ENCODE results near the gene THOC2.
"Not testable (repeated sequence)": the region's sequence is repeated elsewhere in the genome, so short reads cannot be mapped to it uniquely, and the experiment has no call there.

The THOC2 gene

GRCh38 chrX:123732670-123733363 is at the start of gene THOC2:
Gene THOC2 (minus strand): TSS chrX:123733052. CDS start chrX:123733022, 30 bp downstream.
- peak; percentile 77 for DNase-seq

DNA sequence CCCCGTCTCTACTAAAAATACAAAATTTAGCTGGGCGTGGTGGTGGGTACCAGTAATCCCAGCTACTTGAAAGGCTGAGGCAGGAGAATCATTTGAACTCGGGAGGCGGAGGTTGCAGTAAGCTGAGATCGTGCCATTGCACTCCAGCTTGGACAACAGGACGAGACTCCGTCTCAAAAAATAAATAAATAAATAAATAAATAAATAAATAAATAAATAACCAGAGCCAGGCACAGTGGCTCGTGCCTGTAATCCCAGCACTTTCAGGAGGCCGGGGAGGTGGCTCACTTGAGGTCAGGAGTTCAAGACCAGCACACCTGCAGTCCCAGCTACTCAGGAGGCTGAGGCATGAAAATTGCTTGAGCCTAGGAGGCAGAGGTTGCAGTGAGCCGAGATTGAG is 48.9 kb upstream of the THOC2 start:
- DNase-seq, result not testable (repeated sequence)

- DNase-seq, result no peak
Measured at GRCh38 chrX:123779908-123780396, 47.1 kb upstream of the THOC2 start.

DNA sequence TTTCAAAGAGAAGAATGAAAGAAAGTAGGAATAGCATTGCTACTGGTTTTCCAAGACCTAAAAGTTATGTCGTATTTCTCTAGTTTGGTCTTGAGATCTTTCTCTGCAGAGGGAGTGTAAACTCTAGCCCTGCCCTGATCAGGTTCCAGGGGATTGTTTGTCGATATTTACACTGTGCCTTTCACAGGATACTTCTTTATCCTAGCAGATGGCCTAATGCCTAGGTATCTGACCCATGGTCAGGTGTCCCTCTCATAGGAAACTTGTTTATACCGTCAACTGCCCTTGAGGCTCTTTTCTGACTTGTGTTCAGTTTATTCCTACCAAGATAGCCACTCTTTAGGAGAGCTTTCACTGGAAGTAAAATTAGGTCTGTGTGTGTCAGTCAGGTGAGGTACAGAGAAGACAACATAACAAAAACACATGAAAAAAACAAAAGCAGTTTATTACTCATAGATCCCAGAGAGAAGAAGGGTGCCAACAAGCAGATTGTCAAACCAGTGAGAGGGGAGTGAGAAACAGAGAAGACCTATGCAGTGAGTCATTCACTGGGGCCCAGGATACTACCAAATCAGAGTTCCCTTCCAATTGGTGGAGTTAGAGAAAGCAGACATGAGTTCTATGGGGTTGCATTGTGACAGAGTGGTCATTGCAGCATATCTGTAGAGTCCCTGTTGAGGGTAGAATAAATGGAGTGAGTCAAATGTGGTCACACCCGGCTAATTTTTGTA is 40.6 kb upstream of the THOC2 start:
- DNase-seq, result no peak

DNA sequence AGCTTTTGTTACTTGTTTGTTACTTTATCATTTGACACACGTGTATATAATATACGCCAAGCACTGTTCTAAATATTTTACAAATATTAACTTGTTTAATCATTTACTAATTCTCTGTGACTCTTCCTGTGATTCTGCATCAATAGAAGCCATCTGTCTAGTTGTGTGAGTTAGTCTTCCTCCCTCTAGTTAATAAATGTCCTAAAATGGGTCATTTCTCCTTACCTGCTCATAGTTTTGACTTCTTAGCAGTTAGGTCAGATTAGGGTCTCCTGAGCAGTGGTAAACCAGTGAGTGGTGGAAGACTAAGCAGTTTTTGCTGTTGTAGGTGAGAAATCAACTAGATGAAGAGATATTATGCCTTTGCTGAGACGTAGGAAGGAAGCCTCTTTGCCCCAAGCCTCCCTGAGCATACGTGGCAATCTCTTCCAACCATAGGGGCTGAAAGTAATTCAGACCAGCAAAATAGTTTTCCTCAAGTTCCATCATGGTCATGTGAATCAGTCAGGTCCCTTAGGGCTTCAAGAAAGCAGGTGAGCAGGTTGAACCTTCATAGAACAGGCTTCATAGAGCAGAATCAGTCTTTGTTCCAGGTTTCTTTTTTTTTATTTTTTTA is 38.7 kb upstream of the THOC2 start:
- DNase-seq, result no peak

- peak; percentile 41 for DNase-seq
Measured at GRCh38 chrX:123764967-123765871, 32.4 kb upstream of the THOC2 start.

DNA sequence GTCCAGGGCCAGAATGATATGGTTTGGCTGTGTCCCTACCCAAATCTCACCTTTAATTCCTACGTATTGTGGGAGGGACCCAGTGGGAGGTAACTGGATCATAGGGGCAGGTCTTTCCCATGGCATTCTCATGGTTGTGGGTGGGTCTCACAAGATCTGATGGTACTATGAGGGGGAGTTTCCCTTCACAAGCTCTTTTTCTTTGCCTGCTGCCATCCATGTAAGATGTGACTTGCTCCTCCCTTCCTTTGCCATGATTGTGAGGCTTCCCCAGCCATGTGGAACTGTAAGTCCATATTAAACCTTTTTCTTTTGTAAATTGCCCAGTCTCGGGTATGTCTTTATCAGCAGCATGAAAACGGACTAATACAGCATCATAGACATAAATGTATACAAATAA is 27.0 kb upstream of the THOC2 start:
- DNase-seq, result not testable (repeated sequence)

DNA sequence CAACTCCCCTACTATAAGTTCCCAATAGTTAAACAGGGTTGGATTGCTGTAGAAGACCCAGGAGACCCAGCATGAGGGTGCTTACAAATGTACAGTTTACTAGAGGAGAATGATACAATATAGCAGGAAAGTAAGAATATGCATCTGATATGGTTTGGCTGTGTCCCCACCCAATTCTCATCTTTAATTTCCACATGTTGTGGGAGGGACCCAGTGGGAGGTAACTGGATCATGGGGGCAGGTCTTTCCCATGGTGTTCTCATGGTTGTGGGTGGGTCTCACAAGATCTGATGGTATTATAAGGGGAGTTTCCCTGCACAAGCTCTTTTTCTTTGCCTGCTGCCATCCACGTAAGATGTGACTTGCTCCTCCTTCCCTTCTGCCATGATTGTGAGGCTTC is 24.9 kb upstream of the THOC2 start:
- DNase-seq, result not testable (repeated sequence)

DNA sequence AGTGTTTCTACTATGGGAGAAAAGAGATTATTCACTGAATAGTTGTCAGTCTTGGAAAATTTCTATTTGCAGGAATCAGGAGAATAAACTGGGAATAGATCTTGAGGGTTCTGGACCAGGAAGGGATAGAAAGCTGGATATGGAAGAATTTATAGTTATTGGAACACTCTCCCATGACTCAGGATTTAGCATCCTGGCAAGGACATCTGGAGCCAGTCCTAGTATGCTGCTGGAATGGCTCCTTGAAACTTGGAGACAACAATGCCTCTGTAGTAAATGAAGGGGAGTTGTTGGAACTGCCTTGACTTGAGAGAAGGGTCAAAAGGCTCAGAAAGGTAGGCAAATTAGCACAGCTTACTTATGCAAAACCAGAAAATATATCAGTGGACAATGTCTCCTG is 23.5 kb upstream of the THOC2 start:
- DNase-seq, result no peak

DNA sequence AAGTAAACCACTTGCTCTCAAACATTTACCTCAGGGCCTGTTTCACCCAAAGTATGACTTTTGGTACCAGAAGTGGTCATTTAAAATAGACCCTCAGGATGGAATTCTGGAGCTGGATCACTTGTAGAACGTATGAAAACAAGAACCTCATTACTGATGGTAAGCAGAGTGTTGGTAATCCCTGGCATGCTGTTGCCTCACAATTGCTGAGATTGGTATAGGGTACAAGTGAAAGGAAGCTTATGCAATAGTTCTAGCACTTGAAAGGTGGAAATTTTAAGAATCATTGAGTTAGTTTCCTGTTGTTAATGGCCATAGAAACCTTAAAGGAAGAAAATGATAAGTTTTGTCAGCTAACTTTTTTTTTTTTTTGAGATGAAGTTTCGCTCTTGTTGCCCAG is 22.3 kb upstream of the THOC2 start:
- no peak for DNase-seq

DNA sequence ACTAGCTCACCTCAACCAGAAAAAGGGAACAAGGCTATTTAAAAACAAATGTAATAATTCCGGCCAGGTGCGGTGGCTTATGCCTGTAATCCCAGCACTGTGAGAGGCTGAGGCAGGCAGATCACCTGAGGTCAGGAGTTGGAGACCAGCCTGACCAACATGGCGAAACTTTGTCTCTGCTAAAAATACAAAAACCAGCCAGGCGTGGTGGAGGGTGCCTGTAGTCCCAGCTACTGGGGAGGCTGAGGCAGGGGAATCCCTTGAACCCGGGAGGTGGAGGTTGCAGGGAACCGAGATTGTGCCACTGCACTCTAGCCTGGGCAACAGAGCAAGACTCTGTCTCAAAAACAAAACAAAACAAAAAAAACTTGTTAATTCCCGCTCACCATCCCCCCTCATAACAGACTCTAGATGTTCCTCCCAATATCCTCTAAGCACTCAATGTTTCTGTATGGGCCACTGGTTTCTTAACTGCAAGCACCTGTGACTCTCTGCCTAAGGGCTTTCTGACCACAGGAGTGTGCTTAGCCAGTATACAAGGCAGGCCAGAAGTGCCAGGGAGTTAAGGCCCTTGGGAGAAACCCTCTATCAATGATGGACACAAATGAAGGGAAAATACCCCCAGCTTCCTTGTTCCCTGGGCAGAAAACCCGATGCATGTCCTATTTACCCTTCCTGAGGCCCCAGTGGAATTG is 21.0 kb upstream of the THOC2 start:
- no peak for DNase-seq

- DNase-seq, result no peak
Measured at GRCh38 chrX:123749643-123750042, 16.8 kb upstream of the THOC2 start.

DNA sequence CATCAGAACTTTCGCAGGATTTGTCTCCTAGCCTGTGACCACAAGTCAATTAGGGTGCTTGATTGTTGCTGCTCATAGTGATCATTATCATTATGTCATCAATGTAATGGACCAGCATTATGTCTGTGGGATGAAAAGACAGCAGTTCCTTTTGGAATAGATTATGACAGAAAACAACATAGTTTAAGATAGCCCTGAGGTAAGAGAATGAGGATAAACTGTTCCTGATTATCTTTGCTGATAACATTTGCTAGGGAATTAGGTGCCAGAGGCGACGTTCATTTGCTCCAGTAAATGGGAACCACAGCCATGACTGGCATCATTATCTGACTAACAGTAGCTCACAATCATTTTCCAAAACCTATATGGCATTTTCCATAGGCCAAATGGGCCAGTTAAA is 12.7 kb upstream of the THOC2 start:
- no peak for DNase-seq

DNA sequence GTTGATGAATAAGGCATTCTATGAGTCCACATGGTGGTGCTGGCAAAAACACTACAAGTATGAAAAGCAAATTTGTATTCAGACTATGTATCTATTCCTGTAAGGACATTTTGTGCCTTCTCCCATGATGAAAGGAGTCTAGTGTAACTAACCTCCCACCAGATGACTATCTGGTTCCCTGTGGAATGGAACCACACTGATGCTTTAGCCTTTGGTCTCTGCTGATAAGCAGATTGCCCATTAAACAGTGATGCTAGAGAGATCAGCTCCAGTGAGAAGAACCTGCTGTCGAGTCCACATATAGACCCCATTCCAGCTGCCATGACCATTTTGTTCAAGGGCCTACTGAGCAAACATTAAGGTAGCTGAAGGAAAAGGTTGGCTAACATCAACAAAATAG is 10.5 kb upstream of the THOC2 start:
- DNase-seq, result no peak

- DNase-seq, result no peak
Measured at GRCh38 chrX:123742440-123742839, 9.6 kb upstream of the THOC2 start.

DNA sequence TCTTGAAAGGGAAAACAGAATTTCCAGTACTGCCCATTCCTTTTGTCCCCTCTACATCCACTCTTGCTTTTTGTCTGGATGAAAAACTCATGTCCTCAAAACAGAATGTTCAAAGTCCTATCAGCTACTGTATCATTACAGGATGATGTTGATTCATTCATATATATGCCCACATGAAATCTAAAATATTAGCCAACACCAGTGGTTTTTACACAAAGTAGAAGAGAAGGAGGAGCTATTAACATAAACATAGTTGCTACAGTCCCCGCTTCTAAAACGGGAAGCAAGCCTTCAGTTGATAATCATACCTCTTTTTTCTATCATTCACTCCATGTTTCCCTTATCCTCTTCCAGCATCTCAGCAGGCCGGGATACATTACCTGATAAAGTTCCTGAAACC is 7.7 kb upstream of the THOC2 start:
- DNase-seq, result no peak

DNA sequence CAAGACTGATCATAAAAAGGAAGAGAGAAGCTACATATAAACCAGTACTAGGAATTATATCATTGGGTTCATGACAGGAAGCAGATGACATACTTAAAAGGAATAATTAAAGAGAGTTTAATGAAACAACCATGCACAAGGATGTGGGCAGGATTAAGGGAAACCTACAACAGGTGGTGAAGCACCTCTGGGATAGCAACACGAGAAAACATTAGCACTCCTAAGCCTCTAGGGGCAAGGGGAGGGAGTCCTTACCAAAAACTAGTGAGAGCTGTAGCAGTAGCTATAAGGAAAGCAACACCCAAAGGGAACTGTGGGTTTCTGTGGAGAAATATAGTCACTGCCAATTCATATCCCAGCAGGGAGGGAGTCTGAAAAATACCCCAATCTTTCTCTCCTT is 7.2 kb upstream of the THOC2 start:
- DNase-seq, result no peak

GRCh38 chrX:123739474-123739873 is 6.6 kb upstream of the THOC2 start:
- no peak for DNase-seq

- DNase-seq, result no peak
Measured at GRCh38 chrX:123738378-123738940, 5.6 kb upstream of the THOC2 start.

GRCh38 chrX:123736333-123736921 is 3.6 kb upstream of the THOC2 start:
- DNase-seq, result no peak

- not testable (repeated sequence) for DNase-seq
Measured at GRCh38 chrX:123735137-123735536, 2.3 kb upstream of the THOC2 start.

All from activated T-cell treated with anti-CD3 and anti-CD28 coated beads, Interleukin-2, amount 50 U/mL, for 1 hour (primary cell).